ENCODE measurements around the gene PXDC1. TPM values are rescaled to one million over a fixed set of nuclear protein-coding genes. Genes with fewer than 3 reads are reported as not detected.
"Not testable (repeated sequence)": the region's sequence is repeated elsewhere in the genome, so short reads cannot be mapped to it uniquely, and the experiment has no call there.

The PXDC1 gene
- polyA plus RNA-seq, 1 donor, result 20.8 TPM

DNA sequence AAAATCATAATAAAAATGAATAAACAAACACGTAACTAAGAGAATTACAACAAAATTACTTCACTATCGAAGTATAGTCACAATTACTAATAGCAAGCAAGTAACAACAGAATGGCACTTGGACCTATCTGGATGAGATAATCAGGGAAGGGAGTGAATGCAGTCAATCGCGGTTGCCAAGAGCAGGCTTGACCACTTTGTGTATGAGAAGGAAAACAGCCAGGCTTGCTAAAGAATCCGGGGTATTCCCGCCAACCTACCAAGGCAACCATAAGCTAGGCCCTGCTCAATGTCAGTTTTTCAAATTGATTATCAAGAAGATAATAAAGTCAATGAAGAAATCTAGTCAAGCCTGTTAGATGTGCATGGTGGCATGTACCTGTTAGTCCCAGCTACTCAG lies 39.7 kb downstream of the PXDC1 start:
- DNase-seq (ENCODE audit: low read depth), result no peak

DNA sequence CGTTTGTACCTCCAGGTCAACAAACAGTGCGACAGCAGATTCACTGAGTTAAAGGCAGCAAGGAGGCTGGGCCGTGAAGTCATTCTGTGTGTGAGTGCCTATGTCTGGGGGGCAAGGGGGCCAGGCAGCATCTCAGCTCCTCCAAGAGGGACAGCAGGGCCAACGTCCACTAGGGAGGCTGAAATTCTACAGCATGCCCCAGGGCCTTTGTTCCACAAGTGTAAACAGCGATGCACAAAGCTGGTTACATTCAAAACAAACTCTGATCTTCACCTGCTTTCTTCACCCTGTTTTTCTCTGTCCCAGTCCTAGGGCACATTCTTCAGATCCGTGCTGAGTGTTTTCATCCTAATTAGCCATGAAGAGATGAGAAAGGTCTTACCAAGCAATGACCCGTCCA lies 41.1 kb downstream of the PXDC1 start:
- no peak for DNase-seq (ENCODE audit: low read depth)

DNA sequence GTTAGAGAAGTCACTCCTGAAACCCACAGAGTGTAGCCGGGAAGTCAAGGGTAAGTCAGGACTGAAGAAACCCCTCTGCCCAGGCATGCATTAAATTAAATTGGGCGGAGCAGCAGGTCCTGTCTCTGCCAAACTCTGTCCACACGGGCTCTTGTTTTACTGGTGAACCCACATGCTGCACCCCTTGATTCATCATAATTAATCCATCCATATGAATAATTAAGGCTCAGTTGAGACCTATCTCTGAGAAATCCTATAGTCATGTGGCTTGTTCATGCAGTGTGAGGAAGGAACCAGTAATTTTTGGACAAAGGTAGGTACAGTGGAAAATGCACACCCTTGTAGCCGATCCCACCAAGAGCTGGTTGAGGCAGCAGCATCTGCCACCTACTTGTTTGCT lies 43.0 kb downstream of the PXDC1 start:
- no peak for DNase-seq (ENCODE audit: low read depth)

DNA sequence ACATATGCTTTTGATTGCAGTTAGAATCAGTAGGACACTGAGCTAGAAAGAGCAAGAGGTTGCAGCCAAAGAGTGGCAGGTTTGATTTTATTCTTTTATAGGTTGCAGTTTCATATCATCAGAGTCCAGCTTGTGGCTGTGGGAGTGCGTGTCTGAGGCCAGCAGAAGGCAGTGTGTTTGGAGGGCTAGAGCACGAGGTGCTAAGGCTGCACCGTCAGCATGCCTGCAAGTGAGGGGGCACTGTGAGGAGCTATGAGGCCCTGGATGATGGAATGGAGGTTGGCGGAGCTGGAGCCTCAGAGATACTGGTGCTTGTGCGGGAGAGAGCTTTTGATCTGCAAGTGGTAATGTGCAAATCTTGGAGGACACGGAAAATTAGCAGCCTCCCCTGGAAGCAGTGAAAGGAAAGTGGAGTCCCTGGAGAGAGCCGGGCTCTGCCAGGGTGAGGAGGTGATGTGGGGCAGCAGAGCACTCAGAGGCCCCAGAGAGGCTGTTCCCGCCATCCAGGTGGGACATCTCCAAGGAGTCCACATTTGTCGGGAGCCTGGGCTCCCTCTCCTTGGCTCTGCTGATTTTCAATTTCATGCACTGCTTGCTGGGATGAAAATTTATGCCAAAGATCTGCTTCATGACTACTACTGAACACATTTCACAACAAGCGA lies 43.6 kb downstream of the PXDC1 start:
- no peak for DNase-seq (ENCODE audit: low read depth)

DNA sequence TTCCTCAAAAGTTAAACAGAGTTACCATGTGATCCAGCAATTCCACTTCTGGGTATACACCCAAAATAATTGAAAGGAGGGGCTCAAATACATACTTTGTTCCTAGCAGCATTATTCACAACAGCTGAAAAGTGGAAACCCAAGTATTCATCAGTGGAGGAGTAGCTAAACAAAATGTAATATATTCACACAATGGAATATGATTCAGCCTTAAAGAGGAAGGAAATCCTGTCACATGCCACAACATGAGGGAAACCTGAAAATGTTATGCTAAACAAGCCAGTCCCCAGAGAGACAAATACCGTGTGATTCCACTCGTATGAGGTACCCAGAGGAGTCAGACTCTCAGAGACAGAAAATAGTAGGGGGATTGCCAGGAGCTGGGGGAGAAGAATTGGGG lies 44.5 kb downstream of the PXDC1 start:
- DNase-seq (ENCODE audit: low read depth), result no peak

DNA sequence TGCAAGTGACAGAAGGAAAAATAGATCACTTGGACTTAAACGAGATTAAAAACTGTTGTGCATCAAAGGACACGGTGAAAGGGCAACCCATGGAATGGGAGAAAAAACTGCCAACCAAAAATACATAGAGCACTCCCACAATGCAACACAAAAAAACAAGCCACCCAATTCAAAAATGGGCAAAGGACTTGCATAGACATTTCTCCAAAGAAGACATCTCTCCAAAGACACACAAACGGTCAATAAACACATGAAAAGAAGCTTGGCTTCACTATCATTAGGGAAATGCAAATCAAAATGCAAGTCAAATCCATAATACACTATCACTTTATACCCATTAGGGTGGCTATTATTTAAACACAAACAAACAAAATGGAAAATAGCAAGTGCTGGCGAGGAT lies 45.0 kb downstream of the PXDC1 start:
- DNase-seq (ENCODE audit: low read depth), result no peak

DNA sequence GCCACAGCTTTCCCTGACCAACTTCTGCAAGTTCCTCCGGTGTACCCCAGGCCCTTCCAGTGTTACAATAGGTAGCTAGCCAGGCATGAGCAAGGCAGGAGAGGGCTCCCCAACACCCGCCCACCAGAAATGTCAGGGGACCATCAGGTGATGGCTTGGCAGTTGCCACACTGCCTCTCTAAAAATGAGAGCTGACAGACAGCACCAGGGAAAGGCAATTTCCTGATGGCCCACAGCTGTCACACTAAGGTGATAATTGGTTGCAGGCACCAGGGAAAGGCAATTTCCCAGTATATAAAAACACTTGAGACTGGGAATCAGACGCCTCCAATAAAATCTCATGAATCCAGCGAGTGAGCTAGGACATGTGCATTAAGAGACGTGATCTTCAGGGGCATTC lies 49.9 kb downstream of the PXDC1 start:
- DNase-seq (ENCODE audit: low read depth), result no peak

DNA sequence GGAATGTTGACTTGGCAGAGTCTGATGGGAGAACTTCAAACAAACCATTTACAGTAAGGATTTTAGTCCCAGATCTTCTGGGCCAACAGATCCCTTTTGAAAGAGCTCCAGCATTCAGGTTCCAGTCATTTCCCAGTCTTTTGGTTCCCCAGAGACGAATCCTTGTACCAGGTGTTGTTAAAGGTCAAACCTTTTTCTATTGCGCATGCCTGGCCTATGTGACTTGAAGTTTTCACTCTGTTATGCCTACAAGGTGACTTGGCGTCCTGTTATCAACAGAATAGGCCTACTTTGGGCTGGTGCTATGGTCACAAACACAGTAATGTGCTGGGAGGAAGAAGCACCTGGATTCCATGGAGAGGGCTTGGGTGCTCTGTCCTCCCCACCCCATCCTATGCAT lies 52.3 kb downstream of the PXDC1 start:
- DNase-seq (ENCODE audit: low read depth), result no peak

DNA sequence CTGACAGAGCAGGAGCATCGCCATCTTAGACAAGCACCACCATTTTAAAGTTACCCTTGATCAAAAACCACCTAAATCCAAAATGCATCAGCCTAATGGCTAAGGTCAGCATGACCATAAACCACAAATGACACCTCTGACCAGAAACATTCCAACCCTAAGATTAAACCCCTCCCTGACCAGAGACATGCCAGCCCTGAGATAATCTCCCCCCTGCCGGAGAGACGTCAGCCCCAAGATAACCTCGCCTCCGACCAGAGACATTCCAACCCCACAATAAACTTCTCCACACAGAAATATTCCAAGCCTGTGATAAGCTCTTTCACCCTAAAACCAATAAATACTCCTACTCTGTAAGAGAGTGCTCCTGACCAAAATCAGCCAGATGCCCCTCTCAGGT lies 53.5 kb downstream of the PXDC1 start:
- DNase-seq (ENCODE audit: low read depth), result no peak

DNA sequence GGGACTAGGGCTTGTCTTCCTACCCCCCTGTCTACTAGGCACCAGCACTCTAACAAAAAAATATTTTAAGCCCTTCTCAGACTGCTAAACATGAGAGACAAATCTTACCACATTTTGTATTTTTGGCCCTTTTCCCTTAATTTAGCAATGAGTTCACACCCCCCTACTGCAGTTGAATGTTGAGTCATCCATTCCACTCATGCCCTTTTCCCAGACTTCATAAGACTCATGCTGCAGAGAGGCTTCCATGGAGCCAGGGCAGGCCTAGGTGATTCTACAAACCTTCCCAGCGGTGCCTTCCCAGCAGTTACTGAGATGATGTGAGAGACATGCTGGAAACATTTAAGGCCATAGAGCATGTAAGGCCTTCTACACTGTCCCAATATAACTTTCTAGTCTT lies 53.9 kb downstream of the PXDC1 start:
- DNase-seq (ENCODE audit: low read depth), result no peak

DNA sequence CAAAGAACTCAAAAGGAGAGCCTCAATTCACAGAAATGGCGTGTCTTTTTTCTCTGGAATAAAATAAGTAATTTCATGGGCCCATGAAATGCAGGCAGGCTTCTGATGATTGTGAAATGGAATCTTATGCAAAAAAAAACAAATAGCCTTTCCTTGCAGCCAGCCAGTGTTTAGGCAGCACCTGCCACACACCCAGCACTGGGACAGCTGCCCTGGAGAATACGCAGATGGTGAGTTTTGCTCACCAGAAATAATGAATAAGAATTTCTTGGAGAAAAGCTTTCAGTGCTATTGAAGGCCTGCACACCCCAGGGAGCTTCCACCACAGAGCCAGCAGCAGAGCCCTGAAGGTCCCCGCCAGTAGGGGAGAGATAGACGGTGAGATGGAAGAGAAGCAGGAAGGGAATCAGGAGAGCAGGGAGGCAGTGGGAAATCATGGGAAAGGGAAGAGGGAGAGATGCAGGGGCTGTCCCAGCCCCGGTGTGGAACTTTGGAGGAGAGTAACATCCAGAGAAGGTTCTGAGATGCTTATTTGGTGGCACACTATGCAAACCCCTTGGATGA lies 54.9 kb downstream of the PXDC1 start:
- no peak for DNase-seq (ENCODE audit: low read depth)

DNA sequence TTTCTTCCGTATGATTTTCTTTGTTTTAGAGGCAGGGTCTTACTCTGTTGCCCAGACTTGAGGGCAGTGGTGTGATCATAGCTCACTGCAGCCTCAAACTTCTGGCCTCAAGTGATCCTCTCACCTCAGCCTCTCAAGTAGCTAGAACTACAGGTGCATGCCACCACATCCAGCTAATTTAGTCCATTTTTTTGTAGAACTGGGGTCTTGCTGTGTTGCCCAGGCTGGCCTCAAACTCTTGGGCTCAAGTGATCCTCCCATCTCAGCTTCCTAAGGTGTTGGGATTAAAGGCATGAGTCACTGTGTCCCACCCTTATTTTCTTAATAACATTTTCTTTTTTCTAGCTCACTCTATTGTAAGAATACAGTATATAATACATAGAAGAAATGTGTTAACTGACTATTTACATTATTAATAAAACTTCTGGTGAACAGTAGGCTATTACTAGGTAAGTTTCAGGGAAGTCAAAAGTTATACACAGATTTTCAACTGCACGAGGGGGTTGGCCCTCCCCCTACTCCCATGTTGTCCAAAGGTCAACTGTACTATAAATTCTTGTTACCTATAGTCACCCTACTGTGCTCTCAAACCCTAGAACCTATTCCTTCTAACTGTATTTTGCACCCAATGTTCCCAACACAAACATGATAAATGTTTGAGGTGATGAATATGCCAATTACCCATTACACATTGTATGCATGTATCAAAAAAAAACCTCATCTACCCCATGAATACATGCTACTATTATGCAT lies 56.3 kb downstream of the PXDC1 start:
- DNase-seq (ENCODE audit: low read depth), result no peak

DNA sequence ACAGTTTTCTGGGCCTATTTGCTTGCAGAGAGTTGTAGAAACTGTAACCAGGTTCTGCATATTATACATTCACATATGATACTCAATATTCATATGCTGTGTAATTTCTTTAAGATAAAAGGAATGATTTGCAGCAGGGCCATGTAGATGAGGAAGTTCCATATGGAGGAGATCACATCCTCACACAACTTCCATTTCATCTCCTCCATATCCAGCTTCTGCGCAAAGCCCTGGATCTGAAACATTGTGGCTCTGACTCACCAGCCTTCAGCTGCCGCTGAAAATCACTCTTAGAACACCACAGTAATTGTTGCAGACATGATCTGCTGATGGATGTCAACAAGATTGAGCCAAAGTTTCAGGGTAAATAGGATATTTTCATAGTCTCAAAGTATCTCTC lies 57.7 kb downstream of the PXDC1 start:
- no peak for DNase-seq (ENCODE audit: low read depth)

DNA sequence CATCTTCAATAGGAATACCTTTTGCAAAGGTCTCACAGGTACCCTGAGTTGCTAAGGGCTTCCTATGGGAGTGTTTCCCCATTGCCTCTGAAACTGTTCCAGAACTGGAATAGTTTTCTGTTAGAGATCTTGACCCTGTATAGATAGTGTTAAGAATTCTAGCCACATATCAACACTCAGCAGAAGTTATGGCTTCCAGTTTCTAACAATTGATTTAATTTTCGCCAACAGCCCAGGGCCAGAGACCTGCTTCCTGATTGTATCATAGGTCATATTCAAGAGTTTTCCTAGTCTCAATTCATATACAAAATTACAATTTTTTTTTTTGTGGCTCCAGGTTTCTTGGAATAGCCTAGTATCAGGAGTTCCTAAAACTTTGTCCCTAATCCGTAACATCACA lies 61.0 kb downstream of the PXDC1 start:
- no peak for DNase-seq (ENCODE audit: low read depth)

DNA sequence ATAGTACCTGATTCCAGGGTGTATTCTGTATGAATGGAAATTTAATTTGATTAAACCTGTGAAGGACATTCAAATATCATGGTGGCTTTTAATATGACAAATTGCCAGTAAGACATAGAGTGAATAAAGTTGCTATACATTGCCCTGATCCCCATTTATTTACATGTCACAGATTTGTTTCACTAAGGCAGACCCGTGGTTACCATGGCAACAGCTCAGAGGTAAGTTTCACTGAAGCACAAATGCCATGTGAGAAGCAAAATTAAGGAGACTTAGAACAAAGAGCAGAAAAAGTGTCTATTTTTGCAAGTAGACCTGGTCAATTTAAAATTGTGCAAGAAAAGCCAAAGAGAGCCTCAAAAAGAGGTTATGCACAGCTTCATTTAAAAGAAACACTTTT lies 63.7 kb downstream of the PXDC1 start:
- no peak for DNase-seq (ENCODE audit: low read depth)

DNA sequence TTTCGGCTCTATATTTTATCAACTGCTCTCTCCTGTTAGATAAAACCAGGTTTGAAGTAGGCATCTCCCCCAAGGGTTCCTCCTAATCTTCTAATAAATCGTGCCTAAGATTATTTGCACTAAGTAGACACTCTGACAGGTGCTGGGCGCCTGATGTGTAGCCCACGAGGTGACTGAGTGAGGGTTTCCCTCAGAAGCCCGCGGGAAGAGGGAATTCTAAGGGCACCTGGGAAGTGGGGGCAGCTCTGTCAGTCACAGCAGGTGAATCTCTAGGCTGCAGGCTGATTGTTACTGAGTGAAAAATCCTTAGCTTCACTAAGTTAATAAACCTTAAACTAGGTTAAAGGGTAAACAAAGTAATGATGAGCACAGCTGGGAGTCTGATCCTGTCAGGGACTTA lies 68.2 kb downstream of the PXDC1 start:
- no peak for DNase-seq (ENCODE audit: low read depth)

DNA sequence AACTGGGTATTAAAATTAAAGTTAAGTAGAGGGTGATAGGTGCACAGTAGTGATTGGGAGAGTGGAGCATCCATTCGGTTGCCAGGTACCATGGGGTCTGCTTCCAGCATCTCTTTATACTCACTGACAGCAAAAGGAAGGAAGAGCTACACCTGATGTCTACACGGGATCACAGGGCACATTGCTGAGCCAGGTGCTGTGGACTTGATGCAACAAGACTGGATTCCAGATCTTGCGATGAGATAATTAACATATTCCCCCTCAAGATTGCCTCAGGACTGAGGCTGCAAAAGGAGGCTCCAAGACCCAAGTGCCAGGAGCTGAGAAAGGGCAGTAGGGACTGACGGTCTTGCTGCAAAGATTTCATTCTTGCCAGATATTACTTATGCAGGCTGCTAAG lies 72.6 kb downstream of the PXDC1 start:
- no peak for DNase-seq (ENCODE audit: low read depth)

DNA sequence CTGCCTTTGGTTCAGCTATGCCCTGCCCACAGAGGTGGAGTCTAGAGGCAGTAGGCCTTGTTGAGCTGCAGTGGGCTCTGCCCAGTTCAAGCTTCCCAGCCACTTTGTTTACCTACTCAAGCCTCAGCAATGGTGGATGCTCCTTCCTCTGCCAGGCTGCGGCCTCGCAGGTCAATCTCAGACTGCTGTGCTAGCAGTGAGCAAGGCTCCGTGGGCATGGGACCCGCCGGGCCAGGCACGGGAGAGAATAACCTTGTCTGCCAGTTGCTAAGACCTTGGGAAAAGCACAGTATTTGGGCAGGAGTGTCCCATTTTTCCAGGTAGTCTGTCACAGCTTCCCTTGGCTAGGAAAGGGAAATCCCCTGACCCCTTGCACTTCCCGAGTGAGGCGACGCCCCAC lies 73.8 kb downstream of the PXDC1 start:
- DNase-seq (ENCODE audit: low read depth), result not testable (repeated sequence)

DNA sequence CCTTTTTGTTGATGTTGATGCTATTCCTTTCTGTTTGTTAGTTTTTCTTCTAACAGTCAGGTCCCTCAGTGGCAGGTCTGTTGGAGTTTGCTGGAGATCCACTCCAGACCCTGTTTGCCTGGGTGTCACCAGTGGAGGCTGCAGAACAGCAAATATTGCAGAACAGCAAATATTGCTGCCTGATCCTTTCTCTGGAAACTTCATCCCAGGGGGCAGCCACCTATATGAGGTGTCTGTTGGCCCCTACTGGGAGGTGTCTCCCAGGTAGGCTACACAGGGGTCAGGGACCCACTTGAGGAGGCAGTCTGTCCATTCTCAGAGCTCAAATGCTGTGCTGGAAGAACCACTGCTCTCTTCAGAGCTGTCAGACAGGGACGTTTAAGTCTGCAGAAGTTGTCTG lies 74.2 kb downstream of the PXDC1 start:
- not testable (repeated sequence) for DNase-seq (ENCODE audit: low read depth)

Data from forelimb muscle (tissue), 1 donor.